Measurements from ENCODE around the gene PYDC2.

PYDC2 gene

GRCh38 chr3:191461113-191461595 lies at the start of gene PYDC2:
TSS of gene PYDC2 (plus strand) at chr3:191461163. CDS start at chr3:191461163, 0 bp downstream.
- DNase-seq (ENCODE audit: low read depth): no peak

GRCh38 chr3:191412759-191413158 lies 48.2 kb upstream of the PYDC2 start:
- peak; percentile 99 for DNase-seq (ENCODE audit: low read depth)

GRCh38 chr3:191414286-191414685 lies 46.7 kb upstream of the PYDC2 start:
- DNase-seq (ENCODE audit: low read depth): peak; percentile 58

- DNase-seq (ENCODE audit: low read depth): no peak
Observed at GRCh38 chr3:191414732-191415131, 46.2 kb upstream of the PYDC2 start.

GRCh38 chr3:191415566-191415965 lies 45.4 kb upstream of the PYDC2 start:
- no peak for DNase-seq (ENCODE audit: low read depth)

- no peak for DNase-seq (ENCODE audit: low read depth)
Observed at GRCh38 chr3:191417457-191417729, 43.6 kb upstream of the PYDC2 start.

- DNase-seq (ENCODE audit: low read depth): no peak
Observed at GRCh38 chr3:191420771-191421170, 40.2 kb upstream of the PYDC2 start.

- no peak for DNase-seq (ENCODE audit: low read depth)
Observed at GRCh38 chr3:191424881-191425280, 36.1 kb upstream of the PYDC2 start.

GRCh38 chr3:191425322-191425734 lies 35.6 kb upstream of the PYDC2 start:
- DNase-seq (ENCODE audit: low read depth): no peak

GRCh38 chr3:191426311-191426710 lies 34.7 kb upstream of the PYDC2 start:
- DNase-seq (ENCODE audit: low read depth): no peak

GRCh38 chr3:191428177-191428576 lies 32.8 kb upstream of the PYDC2 start:
- no peak for DNase-seq (ENCODE audit: low read depth)

GRCh38 chr3:191430103-191430502 lies 30.9 kb upstream of the PYDC2 start:
- DNase-seq (ENCODE audit: low read depth): no peak

- no peak for DNase-seq (ENCODE audit: low read depth)
Observed at GRCh38 chr3:191431160-191431822, 29.7 kb upstream of the PYDC2 start.

- DNase-seq (ENCODE audit: low read depth): no peak
Observed at GRCh38 chr3:191432162-191432561, 28.8 kb upstream of the PYDC2 start.

GRCh38 chr3:191434024-191434423 lies 26.9 kb upstream of the PYDC2 start:
- no peak for DNase-seq (ENCODE audit: low read depth)

GRCh38 chr3:191435981-191436380 lies 25.0 kb upstream of the PYDC2 start:
- DNase-seq (ENCODE audit: low read depth): no peak

- no peak for DNase-seq (ENCODE audit: low read depth)
Observed at GRCh38 chr3:191438150-191438814, 22.7 kb upstream of the PYDC2 start.

- DNase-seq (ENCODE audit: low read depth): no peak
Observed at GRCh38 chr3:191440532-191440931, 20.4 kb upstream of the PYDC2 start.

GRCh38 chr3:191441687-191442086 lies 19.3 kb upstream of the PYDC2 start:
- DNase-seq (ENCODE audit: low read depth): no peak

- no peak for DNase-seq (ENCODE audit: low read depth)
Observed at GRCh38 chr3:191444569-191444968, 16.4 kb upstream of the PYDC2 start.

GRCh38 chr3:191449256-191449655 lies 11.7 kb upstream of the PYDC2 start:
- no peak for DNase-seq (ENCODE audit: low read depth)

GRCh38 chr3:191455257-191455952 lies 5.6 kb upstream of the PYDC2 start:
- no peak for DNase-seq (ENCODE audit: low read depth)

- DNase-seq (ENCODE audit: low read depth): no peak
Observed at GRCh38 chr3:191460360-191460759, 603 bp upstream of the PYDC2 start.
